ENCODE measurements around the gene SENP7.

- TF ChIP-seq POLR2A (IDR thresholded peaks at IDR 0.05; ENCODE audit: low read depth, low read length): no peak
- no peak for TF ChIP-seq TAF1 (IDR thresholded peaks at IDR 0.05; ENCODE audit: borderline replicate concordance, low read depth, low read length)
These were observed 22.2 kb upstream of the SENP7 start for GRCh38 chr3:101535221-101535620.

Data from GM12892 (cell line).